Measurements from ENCODE around the gene FARS2.
"Not testable (repeated sequence)": the region's sequence is repeated elsewhere in the genome, so short reads cannot be mapped to it uniquely, and the experiment has no call there.

Gene FARS2

DNA sequence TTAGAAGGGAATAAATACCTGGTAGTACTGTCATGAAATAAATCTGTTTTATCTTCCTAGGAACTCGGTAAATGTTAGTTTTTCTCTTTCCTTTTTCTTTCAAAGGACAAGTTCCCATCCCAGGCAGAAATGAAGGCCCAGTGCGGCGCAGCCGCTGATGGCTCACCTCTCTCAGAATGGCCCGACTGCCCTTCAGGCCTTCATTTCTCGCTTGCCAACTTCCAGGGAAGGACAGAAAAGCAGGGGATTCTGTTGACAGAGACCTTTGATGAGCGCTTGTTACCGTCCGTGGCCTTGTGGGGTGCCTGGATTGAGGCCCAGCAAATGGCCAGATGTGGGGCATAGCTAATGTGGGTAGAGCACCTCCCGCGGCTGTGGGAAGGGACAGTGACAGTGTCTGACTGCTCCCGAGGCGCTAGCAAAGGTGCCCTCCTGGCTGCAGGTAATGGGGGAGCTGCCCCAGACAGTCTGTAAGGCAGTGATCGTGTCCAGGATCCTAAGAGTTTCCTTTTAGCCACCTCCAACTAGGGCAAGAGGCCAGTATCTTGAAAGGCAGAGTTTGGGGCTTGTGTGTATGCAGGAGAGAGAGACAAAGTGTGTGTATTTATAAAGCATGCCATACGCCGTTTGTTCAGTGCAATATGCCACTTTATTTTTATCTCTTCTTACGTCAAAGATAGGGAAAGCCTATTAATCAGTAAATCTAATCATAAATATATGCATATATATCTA lies 391.3 kb downstream of the FARS2 start:
- no peak for DNase-seq

DNA sequence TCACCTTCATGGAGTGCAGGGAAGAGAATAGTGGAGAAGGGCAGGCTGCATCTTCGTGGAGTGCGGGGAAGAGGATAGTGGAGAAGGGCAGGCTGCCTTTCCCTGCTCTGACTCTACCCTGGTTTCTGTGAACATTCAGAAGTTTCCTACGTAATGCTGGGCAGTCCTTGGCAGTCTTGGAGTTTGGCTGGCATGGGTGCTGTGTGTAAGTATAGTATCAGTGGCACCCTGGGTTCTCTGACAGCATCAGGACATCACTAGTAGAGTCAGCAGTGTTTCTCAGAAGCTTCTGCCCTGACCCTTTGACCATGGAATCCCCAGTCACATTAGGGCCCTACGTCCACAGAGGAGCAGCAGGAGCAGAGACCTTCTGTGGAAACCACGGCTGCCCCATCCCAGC lies 392.5 kb downstream of the FARS2 start:
- no peak for DNase-seq

DNA sequence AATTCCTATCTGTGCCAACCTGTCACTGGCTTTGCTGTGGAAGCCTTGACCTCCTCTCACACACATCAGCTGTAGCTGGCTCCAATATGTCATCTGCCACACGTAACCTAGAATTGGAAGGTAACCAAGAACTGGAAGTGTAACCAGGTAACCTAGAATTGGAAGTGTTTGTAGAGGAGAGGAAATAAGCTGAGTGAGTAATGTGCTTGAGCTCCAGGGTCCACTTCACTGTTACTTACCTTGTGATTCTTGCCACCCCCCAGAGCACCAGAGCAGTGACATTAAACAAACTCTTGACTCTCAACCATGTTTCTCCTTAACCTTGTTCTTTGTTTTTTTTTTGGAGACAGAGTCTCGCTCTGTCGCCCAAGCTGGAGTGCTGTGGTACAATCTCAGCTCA lies 394.9 kb downstream of the FARS2 start:
- no peak for DNase-seq

DNA sequence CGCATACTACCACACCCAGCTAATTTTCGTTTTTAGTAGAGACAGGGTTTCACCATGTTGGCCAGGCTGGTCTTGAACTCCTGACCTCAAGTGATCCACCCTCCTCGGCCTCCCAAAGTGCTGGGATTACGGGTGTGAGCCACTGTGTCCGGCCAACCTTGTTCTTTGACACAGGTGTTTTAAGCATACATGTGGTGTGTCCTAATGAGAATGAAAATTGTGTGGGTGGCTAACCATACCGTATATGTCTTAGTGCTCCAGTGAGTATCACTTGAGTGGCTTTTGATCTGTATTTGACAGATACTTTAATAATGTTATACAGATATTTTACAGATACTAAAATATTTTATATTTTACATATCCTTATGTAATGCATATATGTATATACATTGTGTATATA lies 395.4 kb downstream of the FARS2 start:
- not testable (repeated sequence) for DNase-seq

DNA sequence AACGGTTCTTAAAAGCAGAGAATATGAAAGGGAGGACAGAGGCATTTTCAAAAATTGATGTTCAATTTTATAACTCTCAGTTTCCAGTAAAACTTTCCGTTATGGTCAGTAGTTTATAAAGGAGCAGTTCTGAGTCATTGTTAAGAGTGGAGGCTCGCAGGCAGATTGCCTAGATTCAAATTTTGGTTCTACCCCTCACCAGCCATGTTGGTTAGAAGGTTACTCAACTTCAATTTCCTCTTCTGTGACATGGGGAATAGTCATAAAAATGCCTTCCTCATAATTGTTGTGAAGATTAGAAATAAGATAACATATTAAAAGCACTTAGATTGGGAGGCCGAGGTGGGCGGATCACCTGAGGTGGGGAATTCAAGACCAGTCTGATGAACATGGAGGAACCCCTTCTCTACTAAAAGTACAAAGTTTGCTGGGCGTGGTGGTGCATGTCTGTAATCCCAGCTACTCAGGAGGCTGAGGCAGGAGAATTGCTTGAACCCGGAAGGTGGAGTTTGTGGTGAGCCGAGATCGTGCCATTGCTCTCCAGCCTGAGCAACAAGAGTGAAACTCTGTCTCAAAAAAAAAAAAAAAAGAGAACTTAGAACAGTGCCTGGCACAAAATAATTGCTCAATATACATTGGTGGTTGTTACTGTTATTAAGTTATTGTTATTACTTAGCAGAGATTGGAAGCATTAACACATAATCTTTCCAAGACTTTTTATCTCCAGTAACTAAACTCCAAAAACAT lies 396.5 kb downstream of the FARS2 start:
- DNase-seq: no peak

DNA sequence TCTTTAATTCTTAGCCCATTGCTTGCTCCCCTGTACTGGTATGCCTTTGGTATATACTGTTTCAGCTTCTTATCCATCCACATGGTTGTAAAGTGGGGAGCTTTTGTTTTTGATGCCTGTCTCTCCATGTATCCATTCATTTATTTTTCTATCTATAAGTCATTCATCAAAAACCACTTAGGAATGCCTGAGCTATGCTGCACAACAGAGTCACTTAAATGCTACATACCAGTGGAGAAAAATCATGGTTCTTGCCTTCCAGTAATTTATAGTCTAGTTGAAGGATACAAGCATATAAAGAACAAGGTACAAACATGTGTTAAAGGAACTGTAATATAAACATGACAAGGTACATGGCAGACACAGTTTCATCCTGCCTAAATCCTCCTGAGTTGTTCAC lies 398.2 kb downstream of the FARS2 start:
- DNase-seq: no peak

DNA sequence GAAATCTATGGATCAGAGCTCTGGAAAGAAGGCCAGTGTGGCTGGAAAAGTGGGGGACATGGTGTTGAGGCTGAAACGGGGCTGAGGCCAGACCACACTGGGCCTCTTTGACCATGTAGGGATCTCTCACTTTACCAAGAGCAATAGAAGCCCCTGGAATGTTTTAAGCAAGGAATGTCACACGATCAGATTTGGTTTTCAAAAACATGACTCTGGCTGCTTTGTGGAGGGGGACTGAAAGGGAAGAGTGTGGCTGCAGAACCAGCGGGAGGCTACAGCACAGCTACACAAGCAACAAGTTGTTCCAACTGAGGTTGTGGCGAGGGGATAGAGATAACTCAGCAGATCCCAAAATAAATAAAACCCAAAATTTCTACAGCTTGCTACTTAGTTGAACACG lies 399.5 kb downstream of the FARS2 start:
- no peak for DNase-seq

DNA sequence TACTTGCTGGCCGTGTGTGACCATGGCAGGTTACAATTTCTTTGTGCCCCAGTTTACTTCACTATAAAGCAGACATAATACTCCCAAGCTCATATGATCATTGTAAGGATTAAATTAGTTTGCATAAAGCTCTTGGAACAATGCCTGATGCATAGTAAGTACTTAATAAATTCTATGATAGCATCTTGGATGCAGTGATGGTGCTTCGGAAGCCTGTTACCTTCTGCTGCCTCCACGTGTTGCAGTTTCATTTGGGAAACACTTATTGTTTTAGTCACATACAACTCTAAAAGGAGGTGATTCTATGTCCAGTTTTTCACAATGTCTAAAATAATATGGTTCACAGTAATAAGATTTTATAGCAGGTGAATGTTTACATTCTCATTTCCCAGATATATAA lies 401.5 kb downstream of the FARS2 start:
- no peak for DNase-seq

DNA sequence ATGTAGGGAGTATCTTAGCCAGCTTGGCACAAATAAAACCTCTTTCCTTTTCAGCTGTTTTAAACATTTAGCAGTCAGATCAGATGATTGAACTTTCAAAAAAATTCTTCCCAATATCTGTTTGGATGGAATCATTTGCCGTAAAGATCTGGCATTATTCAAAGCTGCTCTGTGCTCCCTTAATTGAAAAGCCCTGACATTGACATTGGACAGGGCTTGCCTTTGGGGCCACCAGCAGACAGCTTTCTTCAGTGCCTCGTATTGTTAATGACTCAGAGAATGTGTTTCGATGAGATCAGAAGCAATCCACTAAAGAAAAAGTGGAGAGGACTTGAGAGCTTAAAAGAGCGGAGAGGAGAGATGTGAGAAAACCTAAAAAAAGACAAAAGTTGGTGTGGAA lies 401.9 kb downstream of the FARS2 start:
- no peak for DNase-seq

DNA sequence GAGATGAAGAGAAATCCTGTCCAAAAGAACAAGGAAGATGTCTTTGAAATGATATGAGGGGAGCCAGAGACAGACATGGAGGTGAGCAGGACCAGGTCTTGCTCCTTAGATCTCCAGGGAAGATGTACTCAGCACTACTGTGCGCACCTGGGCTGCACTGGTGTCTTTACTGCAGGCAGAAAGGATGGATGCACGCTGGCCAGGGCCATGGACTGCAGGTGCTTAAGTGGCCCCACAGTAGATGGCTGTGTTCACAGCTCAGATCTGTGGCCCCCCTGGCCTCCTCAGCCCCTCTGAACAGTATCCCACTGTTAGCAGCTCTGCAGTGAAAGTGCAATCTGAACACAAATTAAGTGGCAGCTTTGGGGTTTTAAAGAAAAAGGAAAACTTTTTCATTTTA lies 402.4 kb downstream of the FARS2 start:
- no peak for DNase-seq

DNA sequence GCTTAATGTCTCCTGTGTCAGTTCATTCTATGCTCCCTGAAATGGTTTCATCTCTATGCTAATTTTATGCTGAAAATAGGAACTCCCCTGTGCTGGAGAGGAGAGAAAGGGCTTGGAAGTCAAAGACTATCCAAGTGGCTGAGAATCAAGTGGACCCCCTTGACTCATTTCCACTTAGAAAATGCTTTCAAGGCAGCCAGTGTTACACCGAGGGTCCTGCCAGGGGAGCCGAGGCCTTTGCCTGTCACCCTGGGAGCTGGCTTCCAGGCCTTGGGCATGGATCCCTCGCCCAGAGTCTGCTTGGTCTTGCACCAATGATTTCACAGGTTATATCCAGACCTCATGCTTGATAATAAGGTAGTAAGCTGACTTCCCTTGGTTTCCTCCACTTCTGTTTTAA lies 402.8 kb downstream of the FARS2 start:
- DNase-seq: no peak

DNA sequence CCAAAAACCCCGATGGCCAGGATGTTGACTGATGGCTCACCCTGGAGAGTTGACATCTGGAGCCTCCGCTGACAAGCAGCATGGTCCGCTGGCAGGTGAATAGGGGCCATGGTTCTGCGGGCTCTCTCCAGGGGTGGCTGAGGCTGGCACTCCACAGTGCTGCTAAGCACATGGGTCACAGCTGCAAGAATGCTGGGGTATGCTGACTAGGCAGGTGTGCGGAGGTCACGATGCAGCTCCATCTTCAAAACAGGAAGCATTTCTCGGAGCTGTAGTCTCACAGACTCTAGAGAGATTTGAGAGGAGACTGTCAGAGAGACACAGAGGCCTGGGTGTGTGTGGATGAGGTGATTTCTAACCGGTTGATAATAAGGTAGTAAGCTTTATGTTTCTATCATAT lies 403.9 kb downstream of the FARS2 start:
- DNase-seq: no peak

DNA sequence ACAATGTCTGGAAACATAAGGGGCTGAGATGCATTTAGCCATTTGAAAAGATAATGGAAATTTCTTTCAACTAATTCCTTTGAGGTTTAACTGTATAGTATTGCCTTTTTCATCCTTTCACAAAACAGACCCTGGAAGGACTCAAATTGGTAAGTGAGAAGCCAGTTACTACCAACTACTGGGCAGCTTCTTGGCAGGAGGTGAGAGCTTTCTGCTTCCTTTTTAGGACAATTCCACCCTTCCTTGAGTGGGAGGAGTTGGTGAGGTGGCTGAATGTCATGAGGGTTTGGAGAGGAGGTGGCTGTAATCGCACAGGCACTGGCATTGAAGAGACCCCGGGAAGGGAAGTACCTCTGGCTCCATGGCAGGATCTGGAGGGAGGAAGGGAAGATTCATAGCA lies 404.4 kb downstream of the FARS2 start:
- DNase-seq: no peak

DNA sequence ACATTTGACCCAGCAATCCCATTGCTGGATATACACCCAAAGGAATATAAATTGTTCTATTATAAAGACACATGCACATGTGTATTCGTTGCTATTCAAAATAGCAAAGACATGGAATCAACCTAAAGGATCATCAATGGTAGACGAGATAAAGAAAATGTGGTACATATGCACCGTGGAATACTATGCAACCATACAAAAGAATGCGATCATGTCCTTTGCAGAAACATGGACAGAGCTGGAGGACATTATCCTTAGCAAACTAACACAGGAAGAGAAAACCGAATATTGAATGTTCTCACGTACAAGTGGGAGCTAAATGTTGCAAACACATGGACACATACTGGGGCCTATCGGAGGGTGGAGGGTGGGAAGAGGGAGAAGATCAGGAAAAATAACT lies 405.4 kb downstream of the FARS2 start:
- DNase-seq: no peak

DNA sequence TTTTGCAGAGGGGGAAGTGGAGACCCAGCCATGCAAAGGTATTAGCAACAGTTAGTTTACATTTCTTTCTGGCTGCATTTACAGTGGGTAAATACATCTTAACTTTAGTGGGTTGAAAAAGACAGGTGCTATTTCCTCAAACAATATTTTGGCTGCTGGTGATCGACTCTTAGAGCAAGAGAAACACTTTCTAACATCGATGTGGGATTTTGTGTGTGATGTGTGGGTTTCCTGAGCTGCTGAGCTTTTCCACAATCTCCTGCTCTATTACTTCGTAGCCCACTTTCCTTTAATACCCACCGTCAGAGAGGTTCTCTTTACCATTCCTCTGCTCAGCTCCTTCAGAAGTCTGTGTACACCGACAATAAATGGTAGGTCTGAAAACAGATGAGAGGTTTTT lies 406.4 kb downstream of the FARS2 start:
- no peak for DNase-seq

DNA sequence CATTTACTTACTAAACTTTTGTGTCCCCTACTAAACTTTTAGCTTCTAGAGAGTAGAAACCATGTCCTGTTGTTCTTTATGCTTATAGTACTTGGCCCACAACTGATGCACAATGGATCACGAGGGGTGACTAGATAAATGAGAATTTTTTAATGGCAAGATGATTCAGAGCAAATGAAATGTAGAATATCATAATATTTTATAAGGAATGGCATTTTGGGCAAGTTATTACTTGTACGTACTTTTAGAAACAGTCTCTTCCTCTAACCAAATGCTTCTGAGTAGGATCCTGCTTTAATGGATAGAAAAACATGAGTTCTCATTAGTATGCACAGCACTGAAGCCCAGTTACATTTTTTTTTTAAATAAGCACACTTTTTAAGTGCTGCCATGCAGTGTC lies 409.1 kb downstream of the FARS2 start:
- no peak for DNase-seq

DNA sequence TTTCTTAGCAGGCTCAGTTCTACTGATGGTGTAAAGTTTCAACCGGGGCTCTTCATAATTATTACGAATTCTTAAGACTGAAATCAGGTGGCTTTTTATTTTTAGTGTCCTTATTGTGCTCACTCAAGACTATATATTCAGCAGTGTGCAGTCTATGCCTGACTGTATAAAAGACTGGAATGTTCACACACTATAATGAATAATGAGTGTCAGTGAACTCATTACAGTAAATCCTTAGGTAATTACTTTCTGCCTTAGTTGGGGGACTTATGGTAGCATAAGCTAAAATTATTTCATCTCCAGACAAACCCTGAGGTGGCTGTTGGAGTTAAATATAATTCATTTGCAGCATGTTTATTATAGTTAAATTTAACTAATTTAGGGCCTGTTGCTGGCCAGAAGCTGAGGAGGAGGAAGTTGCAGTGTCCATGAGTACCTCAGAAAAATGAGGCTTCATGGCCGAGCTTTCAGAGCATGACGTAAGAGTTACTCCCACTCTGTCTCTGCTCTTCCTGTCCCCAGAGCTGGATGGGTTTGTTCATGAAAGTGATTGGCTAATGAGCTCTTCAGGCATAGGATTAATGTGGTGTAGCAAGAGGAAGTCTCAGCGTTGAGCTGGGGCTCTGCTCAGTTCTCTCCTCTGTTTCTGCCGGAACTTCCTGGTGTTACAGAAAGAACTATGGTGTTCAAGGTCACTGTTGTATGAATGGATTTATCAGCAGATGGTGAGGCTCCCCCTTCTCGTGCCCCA lies 409.7 kb downstream of the FARS2 start:
- DNase-seq: no peak

DNA sequence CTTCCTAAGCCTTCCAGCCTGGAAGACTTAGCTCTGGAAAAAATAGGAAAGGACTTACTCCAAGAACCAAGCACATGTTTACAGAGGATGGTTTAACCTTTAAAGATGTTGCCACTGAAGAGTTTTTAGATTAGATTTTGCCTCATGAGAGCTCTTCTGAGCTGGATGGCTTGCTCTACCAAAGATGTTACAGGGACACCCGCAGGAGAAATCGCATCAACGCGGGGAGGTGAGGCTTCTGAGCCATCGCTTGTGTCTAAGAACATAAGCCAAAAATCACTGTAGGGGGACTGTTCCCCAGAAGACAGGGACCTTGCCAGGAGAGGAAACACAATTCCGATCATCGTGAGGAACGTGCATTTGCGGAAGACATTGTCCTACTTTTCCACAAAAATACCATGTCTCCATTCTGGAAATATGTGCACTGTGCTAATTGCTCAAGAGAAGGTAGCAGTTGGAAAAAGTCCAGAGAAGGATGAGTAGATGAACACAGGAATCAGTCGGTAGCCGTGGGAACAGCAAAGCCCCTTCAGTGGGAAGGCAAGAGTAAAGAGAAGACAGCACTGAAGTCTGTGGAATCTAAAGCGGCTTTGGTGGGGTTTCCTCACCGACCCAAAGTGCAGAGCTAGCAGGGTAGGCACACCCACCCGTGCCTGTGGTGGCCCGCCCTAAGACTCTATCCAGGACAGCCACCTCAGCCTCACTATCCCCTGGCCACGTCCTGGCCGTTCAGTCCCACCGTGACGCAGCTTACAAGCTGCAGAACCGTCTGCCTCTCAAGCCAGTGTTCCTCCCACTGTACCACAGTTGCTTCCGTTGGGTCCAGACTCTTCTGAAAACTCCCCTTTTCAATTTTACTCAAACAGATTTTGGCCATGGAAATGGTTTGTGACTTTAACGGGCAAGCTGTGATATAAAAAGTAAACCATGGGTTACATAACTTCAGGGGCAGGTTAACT lies 410.6 kb downstream of the FARS2 start:
- no peak for DNase-seq

DNA sequence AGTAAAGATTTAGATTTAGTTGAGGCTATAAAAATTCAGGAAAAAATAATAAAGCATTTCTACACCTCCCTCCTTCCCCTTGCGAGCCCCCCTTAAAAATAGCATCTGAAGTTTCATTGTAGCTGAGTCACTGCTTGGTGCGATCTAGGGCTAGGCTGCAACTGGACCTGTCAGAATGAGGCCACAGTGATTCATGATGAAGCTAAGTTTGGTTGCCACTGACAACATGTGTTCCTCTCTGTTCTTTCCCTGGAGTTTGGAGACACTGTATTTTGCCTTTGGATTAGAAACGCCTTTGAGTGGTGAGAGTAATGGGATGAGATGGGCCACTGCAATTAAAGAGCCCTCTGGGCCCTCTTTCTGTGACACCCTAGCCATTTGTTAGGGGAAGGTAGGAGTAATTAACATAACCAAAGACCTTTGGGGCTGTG lies 411.3 kb downstream of the FARS2 start:
- no peak for DNase-seq

DNA sequence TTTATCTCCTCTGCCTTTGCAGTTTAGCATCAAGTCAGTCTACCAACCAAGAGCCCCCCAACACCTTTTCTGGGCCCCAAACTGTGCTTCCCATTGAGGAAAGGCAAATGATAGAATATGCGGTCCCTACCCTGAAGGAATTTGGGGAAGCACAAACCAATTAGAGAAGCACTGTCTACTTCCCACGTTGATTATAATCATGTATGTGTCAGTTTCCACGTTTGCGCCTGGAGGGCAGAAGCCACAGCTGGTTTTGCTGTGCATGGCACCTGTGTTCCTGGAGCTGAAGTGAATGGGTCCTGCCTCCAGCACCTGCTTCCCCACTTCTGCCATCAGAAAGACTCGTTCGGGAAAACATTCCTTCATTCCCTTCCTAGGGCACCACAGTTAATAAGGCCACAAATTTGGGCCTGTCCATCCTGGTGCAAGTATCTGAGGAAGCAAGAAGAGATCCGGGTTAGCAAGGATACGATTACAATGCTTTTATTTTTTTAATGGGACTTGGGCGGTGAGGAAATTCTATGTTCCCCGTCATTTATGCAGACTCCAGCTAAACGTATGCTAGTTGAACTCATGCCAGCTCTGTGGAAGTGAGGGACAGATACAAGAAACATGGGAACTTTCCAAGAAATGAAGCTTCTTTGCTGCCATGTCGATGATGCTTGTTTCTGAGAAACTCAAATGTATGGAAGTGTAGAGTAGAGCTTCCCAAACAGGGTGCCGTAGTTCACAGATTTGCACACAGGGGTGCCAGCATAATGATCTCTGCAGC lies 411.9 kb downstream of the FARS2 start:
- no peak for DNase-seq

DNA sequence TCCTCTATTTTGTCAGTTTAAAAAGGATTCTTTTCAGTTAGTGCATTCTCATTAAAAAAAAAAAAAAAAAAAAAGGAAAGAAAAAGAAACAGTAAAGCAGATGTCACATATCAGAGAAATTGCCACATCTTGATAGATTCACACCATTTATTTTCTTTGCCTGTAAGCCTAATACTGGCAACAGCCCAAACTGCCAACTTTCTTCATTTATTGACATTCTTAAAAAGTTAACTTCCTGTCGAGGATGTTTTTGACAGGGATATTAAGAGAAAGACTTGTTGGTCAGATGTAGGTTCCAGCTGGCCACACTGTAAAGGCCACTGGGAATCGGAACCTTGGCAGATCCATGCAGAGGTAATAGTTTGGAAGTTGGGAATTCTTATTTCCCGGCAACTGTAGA lies 412.8 kb downstream of the FARS2 start:
- no peak for DNase-seq

DNA sequence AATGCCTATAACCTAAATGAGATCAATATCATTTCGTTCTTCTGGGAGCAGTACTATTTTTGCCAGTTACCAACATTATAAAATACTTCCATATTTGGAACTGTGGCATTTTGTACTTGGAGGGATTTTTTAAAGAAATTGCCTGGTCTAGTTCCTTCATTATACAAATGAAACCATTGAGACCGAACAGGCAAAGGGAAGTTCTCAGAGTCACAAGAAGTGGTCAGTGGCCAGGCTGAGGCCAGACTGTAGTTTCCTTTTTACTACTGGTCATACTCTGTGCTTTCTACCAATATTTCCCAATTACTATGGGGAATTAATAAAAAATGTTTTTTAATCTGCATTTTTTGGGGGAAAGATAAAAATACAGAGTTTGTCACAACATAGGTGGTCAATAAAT lies 413.4 kb downstream of the FARS2 start:
- no peak for DNase-seq
